ENCODE measurements around the gene ANKRD63.
A peak's percentile ranks its signal among the peaks of the same experiment; 100 is the strongest.

ANKRD63 gene

DNA sequence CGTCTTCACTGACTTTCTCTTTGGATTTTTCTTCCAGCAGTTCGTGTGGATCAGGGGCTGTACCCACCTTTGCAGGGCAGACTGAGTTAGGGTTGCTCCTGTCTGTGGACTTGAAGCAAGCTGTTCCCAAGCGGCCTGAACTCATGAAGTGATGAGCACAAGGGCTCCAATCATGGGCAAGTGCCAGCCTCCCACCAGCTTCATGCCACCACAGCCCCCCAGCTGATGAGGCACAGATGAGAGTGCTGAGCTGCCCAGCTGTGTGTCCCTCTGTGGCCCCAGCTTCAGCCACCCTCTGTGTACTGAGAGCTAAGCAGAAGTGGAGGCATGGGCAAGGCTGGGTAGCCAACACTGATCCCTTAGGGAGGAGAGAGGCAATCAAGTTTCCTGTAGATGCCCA is 28.1 kb upstream of the ANKRD63 start:
- H3K4me1 ChIP-seq (ENCODE audit: insufficient read depth, low read length), result peaks cover 41% of the 10 kb centered on the region
- no peak overlapping the region for H3K27ac ChIP-seq (ENCODE audit: low read length)
- DNase-seq, result no peak
- no peak for ATAC-seq (ENCODE audit: insufficient read depth, low read depth)
- H3K4me2 ChIP-seq (ENCODE audit: insufficient read depth, low read length), result no peak overlapping the region
- H2AFZ ChIP-seq (ENCODE audit: low read depth, low read length), result no peak overlapping the region; the same call in 1 of the 2 replicates
- H3K9me3 ChIP-seq (ENCODE audit: insufficient read depth, low read length, severe bottlenecking), result no peaks in the 10 kb centered on the region
- no peaks in the 10 kb centered on the region for H3K36me3 ChIP-seq (ENCODE audit: insufficient read depth, low read length)
- H3K79me2 ChIP-seq (ENCODE audit: insufficient read depth, low read length), result peaks cover 4% of the 10 kb centered on the region; the same call in 1 of the 2 replicates
- H3K4me3 ChIP-seq (ENCODE audit: low read depth in 1 of 2, low read length in 2 of 2), result no peak overlapping the region
- TF ChIP-seq, protein P1, sequence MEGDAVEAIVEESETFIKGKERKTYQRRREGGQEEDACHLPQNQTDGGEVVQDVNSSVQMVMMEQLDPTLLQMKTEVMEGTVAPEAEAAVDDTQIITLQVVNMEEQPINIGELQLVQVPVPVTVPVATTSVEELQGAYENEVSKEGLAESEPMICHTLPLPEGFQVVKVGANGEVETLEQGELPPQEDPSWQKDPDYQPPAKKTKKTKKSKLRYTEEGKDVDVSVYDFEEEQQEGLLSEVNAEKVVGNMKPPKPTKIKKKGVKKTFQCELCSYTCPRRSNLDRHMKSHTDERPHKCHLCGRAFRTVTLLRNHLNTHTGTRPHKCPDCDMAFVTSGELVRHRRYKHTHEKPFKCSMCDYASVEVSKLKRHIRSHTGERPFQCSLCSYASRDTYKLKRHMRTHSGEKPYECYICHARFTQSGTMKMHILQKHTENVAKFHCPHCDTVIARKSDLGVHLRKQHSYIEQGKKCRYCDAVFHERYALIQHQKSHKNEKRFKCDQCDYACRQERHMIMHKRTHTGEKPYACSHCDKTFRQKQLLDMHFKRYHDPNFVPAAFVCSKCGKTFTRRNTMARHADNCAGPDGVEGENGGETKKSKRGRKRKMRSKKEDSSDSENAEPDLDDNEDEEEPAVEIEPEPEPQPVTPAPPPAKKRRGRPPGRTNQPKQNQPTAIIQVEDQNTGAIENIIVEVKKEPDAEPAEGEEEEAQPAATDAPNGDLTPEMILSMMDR (IDR thresholded peaks at IDR 0.05; ENCODE audit: borderline replicate concordance, extremely low read depth, low read length, poor library complexity, severe bottlenecking), result no peak
- no peak for TF ChIP-seq EZH2 (IDR thresholded peaks at IDR 0.05; ENCODE audit: borderline replicate concordance, low read depth, low read length, severe bottlenecking)
- H3K9ac ChIP-seq (ENCODE audit: low read depth, low read length), result no peak overlapping the region
- no peaks in the 10 kb centered on the region for H4K20me1 ChIP-seq (ENCODE audit: insufficient read depth, low read length)
- peaks cover 4% of the 10 kb centered on the region for H3K27me3 ChIP-seq (ENCODE audit: insufficient read depth, low read length, poor library complexity)

DNA sequence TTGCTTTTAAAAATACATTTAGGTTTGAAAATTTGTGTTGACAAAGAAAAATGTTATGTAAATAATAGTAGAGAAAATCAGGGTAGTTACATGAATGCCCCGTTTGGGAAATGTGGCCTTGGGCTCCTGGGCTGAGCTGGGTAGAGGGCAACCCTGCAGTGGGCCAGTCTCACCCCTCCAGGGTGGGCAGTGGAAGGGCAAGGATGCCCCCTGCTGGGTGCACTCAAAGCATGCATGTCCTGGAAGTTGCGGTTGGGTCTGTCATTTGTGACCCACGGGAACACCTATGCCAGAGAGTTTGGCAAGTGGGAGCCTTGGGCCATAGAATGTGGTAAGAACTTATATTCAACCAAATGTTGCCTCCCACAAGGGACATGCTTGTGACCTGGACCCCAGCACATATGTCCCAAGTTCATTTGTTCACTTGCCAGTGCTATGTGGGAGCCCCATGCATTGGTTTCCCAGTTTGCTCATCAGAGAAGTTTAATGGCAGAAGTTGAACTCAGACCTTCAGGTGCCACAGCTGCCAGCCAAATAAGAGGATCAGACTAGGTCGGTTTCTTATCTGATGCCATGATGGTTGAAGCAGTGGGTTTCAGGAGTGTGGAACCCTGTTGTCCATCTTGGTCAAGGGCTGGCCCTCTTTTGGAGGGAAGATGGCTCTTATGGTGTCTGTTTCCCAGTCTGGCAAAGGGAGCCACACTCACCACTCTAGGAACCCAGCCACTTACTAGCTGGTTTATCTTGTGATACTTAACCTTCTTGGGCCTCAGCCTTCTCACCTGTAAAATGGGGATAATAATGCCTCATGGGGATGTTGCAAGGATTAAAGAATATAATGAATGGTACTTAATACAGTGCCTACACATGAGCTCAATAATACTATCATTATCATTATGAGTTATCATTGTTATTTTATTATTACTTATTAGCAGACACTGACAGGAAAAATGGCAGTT is 27.4 kb upstream of the ANKRD63 start:
- no peak for TF ChIP-seq EZH2 (IDR thresholded peaks at IDR 0.05; ENCODE audit: borderline replicate concordance, low read depth, low read length, severe bottlenecking)
- TF ChIP-seq, protein P1 (IDR thresholded peaks at IDR 0.05; ENCODE audit: borderline replicate concordance, extremely low read depth, low read length, poor library complexity, severe bottlenecking), result peak; percentile 79
- no peak overlapping the region for H3K4me3 ChIP-seq (ENCODE audit: low read depth in 1 of 2, low read length in 2 of 2)
- no peak overlapping the region for H2AFZ ChIP-seq (ENCODE audit: low read depth, low read length)
- H3K79me2 ChIP-seq (ENCODE audit: insufficient read depth, low read length), result peaks cover 4% of the 10 kb centered on the region; the same call in 1 of the 2 replicates
- no peak overlapping the region for H3K4me2 ChIP-seq (ENCODE audit: insufficient read depth, low read length)
- peak; percentile 32 for ATAC-seq (ENCODE audit: insufficient read depth, low read depth)
- no peak overlapping the region for H3K9ac ChIP-seq (ENCODE audit: low read depth, low read length)
- peaks cover 46% of the 10 kb centered on the region for H3K4me1 ChIP-seq (ENCODE audit: insufficient read depth, low read length)
- H3K27me3 ChIP-seq (ENCODE audit: insufficient read depth, low read length, poor library complexity), result peaks cover 1% of the 10 kb centered on the region
- H4K20me1 ChIP-seq (ENCODE audit: insufficient read depth, low read length), result no peaks in the 10 kb centered on the region
- no peak overlapping the region for H3K27ac ChIP-seq (ENCODE audit: low read length)
- DNase-seq, result peak; percentile 64
- H3K9me3 ChIP-seq (ENCODE audit: insufficient read depth, low read length, severe bottlenecking), result no peaks in the 10 kb centered on the region
- no peaks in the 10 kb centered on the region for H3K36me3 ChIP-seq (ENCODE audit: insufficient read depth, low read length)

DNA sequence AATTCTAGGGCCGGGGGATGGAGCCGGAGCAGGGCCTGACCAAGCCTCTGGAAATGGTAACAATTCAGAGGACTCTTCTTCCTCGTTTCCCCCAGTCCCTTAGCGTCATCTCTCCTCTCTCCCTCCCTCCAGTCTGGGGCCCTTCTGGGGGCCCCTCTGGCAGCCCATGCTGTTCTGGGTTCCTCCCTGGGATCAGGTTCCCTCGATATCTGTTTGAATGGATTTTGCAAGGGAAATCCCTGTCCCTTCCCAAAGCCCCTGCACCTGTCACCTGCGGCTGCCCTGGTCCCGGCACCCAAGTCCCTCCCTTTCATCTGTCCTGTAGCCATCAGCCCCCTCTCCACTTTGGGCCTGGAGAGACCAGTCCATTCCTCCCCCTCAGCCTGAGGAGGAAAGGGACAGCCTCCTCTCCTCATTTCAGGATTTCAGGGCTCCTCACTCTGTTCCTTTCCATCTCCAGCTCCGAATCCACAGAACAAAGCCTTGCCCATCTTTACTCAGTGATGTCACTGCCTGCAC is 26.5 kb upstream of the ANKRD63 start:
- no peak overlapping the region for H3K4me3 ChIP-seq (ENCODE audit: low read depth in 1 of 2, low read length in 2 of 2)
- H3K9ac ChIP-seq (ENCODE audit: low read depth, low read length), result no peak overlapping the region
- no peak overlapping the region for H3K27ac ChIP-seq (ENCODE audit: low read length)
- H3K79me2 ChIP-seq (ENCODE audit: insufficient read depth, low read length), result peaks cover 4% of the 10 kb centered on the region; the same call in 1 of the 2 replicates
- TF ChIP-seq, protein P1 (IDR thresholded peaks at IDR 0.05; ENCODE audit: borderline replicate concordance, extremely low read depth, low read length, poor library complexity, severe bottlenecking), result no peak
- no peak for TF ChIP-seq EZH2 (IDR thresholded peaks at IDR 0.05; ENCODE audit: borderline replicate concordance, low read depth, low read length, severe bottlenecking)
- H3K9me3 ChIP-seq (ENCODE audit: insufficient read depth, low read length, severe bottlenecking), result no peaks in the 10 kb centered on the region
- no peak overlapping the region for H2AFZ ChIP-seq (ENCODE audit: low read depth, low read length)
- no peaks in the 10 kb centered on the region for H3K27me3 ChIP-seq (ENCODE audit: insufficient read depth, low read length, poor library complexity)
- no peaks in the 10 kb centered on the region for H3K36me3 ChIP-seq (ENCODE audit: insufficient read depth, low read length)
- ATAC-seq (ENCODE audit: insufficient read depth, low read depth) (no peak), DNase-seq (no peak)
- H3K4me1 ChIP-seq (ENCODE audit: insufficient read depth, low read length), result peaks cover 46% of the 10 kb centered on the region
- H4K20me1 ChIP-seq (ENCODE audit: insufficient read depth, low read length), result no peaks in the 10 kb centered on the region
- H3K4me2 ChIP-seq (ENCODE audit: insufficient read depth, low read length), result no peak overlapping the region
